K562 (cell line): ENCODE results near the gene ZSWIM4. TPM values are rescaled to one million over a fixed set of nuclear protein-coding genes. Genes with fewer than 3 reads are reported as not detected.

Source experiments
- ARID4B ChIP-seq: sonication (generic); formaldehyde crosslinking; IDR thresholded peaks from 2 replicates; pipeline ENCODE4 v1.8.0; 2022; ENCODE audit warnings: mild to moderate bottlenecking, missing genetic modification reagents
- CHAMP1 ChIP-seq: fragments of 450-650 bp; IDR thresholded peaks from 2 replicates; pipeline ENCODE4 v1.6.1; 2016; ENCODE audit warnings: mild to moderate bottlenecking
- CHD4 ChIP-seq: fragments of 200-600 bp; sonication (generic); IDR thresholded peaks from 3 replicates; pipeline ENCODE4 v1.6.1; 2012; ENCODE audit warnings: low read depth, mild to moderate bottlenecking, mixed read lengths, low read length, inconsistent platforms; ENCODE audit not compliant: insufficient read depth, insufficient replicate concordance, poor library complexity, severe bottlenecking
- EGR1 ChIP-seq: fragments of 450-650 bp; conservative IDR thresholded peaks from 2 replicates; pipeline ENCODE4 v1.6.1; 2017; ENCODE audit warnings: mild to moderate bottlenecking
- ETV5 ChIP-seq: sonication (generic); formaldehyde crosslinking; IDR thresholded peaks from 2 replicates; pipeline ENCODE4 v1.4.0; 2020; ENCODE audit warnings: low read depth, mild to moderate bottlenecking, missing genetic modification reagents
- FOXA1 ChIP-seq: fragments of 450-650 bp; IDR thresholded peaks from 2 replicates; pipeline ENCODE4 v1.6.1; 2016; ENCODE audit warnings: mild to moderate bottlenecking, borderline replicate concordance
- GABPB1 ChIP-seq: sonication (generic); formaldehyde crosslinking; IDR thresholded peaks from 2 replicates; pipeline ENCODE4 v1.8.0; 2022; ENCODE audit warnings: mild to moderate bottlenecking, missing genetic modification reagents
- KAT7 ChIP-seq: sonication (generic); formaldehyde crosslinking; IDR thresholded peaks from 2 replicates; pipeline ENCODE4 v1.8.0; 2022; ENCODE audit warnings: missing genetic modification reagents, mild to moderate bottlenecking, borderline replicate concordance
- MAZ ChIP-seq, 2 experiments: fragments of 450-650 bp in 1 of 2; sonication (generic) in 1 of 2; formaldehyde crosslinking; IDR thresholded peaks in 1 of 2; conservative IDR thresholded peaks in 1 of 2; 2 replicates each; pipeline versions ENCODE4 v1.4.0 to v1.5.0; 2020; ENCODE audit warnings: mild to moderate bottlenecking in 1 of 2, missing genetic modification reagents in 1 of 2
- PHF20 ChIP-seq: fragments of 450-650 bp; IDR thresholded peaks from 2 replicates; pipeline ENCODE4 v1.6.1; 2018; ENCODE audit not compliant: partially characterized antibody
- PHF8 ChIP-seq: fragments of 200-600 bp; sonication (generic); IDR thresholded peaks from 2 replicates; pipeline ENCODE4 v1.6.1; 2012; ENCODE audit warnings: mixed run types, mild to moderate bottlenecking, inconsistent platforms, low read length, moderate library complexity, borderline replicate concordance
- POLR2B ChIP-seq: fragments of 450-650 bp; IDR thresholded peaks from 2 replicates; pipeline ENCODE4 v1.6.1; 2018; ENCODE audit warnings: low read depth; ENCODE audit not compliant: partially characterized antibody
- RNF2 ChIP-seq: sonication (generic); IDR thresholded peaks from 2 replicates; pipeline ENCODE4 v1.6.1; 2016
- SP1 ChIP-seq: sonication (generic); formaldehyde crosslinking; IDR thresholded peaks from 2 replicates; pipeline ENCODE4 v1.8.1; 2022; ENCODE audit warnings: mild to moderate bottlenecking, missing genetic modification reagents
- SRSF7 ChIP-seq: fragments of 200-400 bp; formaldehyde crosslinking; optimal IDR thresholded peaks from 2 replicates; pipeline ENCODE3; 2017; ENCODE audit warnings: mild to moderate bottlenecking, low read depth, low read length
- TSC22D4 ChIP-seq: fragments of 450-650 bp; IDR thresholded peaks from 2 replicates; pipeline ENCODE4 v1.6.1; 2016; ENCODE audit warnings: missing genetic modification characterization, missing biosample characterization, control low read depth
- polyA plus RNA-seq, 8 experiments: library from polyadenylated mRNA; depleted of rRNA in 4 of 8; stranded (reverse) in 5 of 8; unstranded in 3 of 8; fragments of >200 nt; fragmentation: Nextera tagmentation in 2 of 8; fragmentation: Illumina TruSeq in 1 of 8; extraction: Ambion mirVana in 2 of 8; extraction: Trizol in 1 of 8; gene quantifications; 2 replicates each; pipeline versions ENCODE4 v1.2.1 to v1.2.3, GENCODE V29; 2011 to 2014; ENCODE audit warnings: inconsistent platforms in 1 of 8, missing spikeins in 1 of 8
- total RNA-seq, 7 experiments: library from RNA; depleted of rRNA in 6 of 7; stranded (reverse); fragments of >200 nt in 6 of 7; fragmentation: Illumina TruSeq in 2 of 7; extraction: Trizol in 2 of 7; gene quantifications; 2 replicates each; pipeline versions ENCODE4 v1.2.1 to v1.2.3, GENCODE V29; 2011 to 2021; ENCODE audit warnings: low replicate concordance in 1 of 7
- TF ChIP-seq, protein P1 (sequence below): fragments of 200-800 bp; sonication (Bioruptor generic); IDR thresholded peaks from 2 replicates; pipeline ENCODE4 v1.6.1; 2017; ENCODE audit warnings: missing genetic modification characterization, missing compliant biosample characterization
- TF ChIP-seq, protein P2 (sequence below): sonication (generic); IDR thresholded peaks from 2 replicates; pipeline ENCODE4 v1.6.1; 2016

The ZSWIM4 gene
- total and polyA plus RNA-seq, 9 of the 15 experiments (the other 6 are each of a cell fraction or from before 2014, with no cell fraction given) = 0.25 to 3.7 (median 0.79) TPM; not detected in 2

DNA sequence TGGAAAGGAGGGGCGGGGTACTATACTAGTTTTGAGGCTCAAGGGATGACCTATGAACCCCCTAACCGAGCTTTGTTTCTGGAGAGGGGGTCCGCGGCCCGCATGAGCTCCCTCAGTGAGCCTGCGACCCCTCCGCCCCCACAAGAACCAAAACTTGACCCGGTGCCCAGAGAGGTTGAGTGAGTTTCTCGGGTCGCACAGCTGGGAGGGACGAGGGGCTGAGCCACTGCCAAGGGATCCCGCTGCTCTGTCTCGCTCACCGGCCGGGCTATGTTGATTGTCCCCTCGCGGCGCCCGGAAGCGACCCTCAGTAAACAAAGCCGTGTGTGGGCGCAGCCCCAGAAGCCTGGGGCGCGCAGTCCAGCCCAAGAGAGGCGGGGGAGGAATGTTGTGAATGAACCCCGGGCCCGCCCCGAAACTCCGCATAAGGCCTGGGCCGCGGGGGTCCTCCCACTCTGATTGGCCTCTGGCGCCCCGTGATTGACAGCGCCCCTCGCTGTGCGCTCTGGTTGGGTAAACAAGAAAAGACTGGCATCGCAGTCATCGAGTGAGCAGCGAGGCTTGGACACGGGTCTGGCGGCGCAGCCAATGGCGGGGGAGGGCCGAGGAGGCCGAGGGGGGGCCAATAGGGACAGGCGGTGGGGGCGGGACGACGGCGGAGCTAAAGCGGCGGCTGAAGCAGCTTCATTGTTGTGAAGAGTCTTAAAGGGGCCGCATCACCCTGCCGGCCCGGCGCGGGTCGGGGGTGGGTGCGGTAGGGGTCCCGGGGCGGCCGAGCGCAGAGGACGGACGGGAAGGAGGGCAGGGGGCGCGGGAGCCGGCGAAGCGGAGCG, at the start of gene ZSWIM4 (continued):
- TF ChIP-seq CHD4 (peak; percentile 93), PHF8 (peak; percentile 75; the same call in 1 of the 2 replicates), SP1 (CRISPR knock-in tag) (peak; percentile 86), EGR1 (peak; percentile 90), MAZ (CRISPR knock-in tag; conservative IDR thresholded peaks at IDR 0.05 in 1 of 2, IDR thresholded peaks at IDR 0.05 in 1 of 2) (peak; percentile 32 to 75; a peak in 2 of 4 replicates), TSC22D4 (no peak), RNF2 (no peak), FOXA1 (no peak), ETV5 (CRISPR knock-in tag) (no peak; the same call in 1 of the 2 replicates), POLR2B (peak; percentile 52), ARID4B (peak; percentile 73; the same call in 1 of the 2 replicates), KAT7 (CRISPR knock-in tag) (peak; percentile 73; the same call in 1 of the 2 replicates), CHAMP1 (no peak), GABPB1 (CRISPR knock-in tag) (no peak), SRSF7 (no peak), PHF20 (peak; percentile 46)
- TF ChIP-seq, protein P1, sequence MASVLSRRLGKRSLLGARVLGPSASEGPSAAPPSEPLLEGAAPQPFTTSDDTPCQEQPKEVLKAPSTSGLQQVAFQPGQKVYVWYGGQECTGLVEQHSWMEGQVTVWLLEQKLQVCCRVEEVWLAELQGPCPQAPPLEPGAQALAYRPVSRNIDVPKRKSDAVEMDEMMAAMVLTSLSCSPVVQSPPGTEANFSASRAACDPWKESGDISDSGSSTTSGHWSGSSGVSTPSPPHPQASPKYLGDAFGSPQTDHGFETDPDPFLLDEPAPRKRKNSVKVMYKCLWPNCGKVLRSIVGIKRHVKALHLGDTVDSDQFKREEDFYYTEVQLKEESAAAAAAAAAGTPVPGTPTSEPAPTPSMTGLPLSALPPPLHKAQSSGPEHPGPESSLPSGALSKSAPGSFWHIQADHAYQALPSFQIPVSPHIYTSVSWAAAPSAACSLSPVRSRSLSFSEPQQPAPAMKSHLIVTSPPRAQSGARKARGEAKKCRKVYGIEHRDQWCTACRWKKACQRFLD = peak; percentile 28; the same call in 1 of the 2 replicates
- TF ChIP-seq, protein P2, sequence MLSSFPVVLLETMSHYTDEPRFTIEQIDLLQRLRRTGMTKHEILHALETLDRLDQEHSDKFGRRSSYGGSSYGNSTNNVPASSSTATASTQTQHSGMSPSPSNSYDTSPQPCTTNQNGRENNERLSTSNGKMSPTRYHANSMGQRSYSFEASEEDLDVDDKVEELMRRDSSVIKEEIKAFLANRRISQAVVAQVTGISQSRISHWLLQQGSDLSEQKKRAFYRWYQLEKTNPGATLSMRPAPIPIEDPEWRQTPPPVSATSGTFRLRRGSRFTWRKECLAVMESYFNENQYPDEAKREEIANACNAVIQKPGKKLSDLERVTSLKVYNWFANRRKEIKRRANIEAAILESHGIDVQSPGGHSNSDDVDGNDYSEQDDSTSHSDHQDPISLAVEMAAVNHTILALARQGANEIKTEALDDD = no peak
